Lower leg skin (tissue), 4 donors: Measurements from ENCODE around the gene DTNB. TPM values are rescaled to one million over a fixed set of nuclear protein-coding genes. Genes with fewer than 3 reads are reported as not detected.

Experiments
- DNase-seq, 2 donors: peaks; one replicate each; pipeline ENCODE4 v3.0.0-alpha.2; 2019; ENCODE audit warnings: low spot score in 2 of 2
- H3K4me3 ChIP-seq: fragments of 200-600 bp; sonication (generic); 2 replicates; pipeline ENCODE4 v1.5.1; 2017; ENCODE audit warnings: mild to moderate bottlenecking, low read depth; ENCODE audit not compliant: poor library complexity, severe bottlenecking
- CTCF ChIP-seq, 3 donors: fragments of 450-650 bp; IDR thresholded peaks; one replicate each; pipeline ENCODE4 v1.5.1; 2016; ENCODE audit warnings: antibody characterized with exemption in 3 of 3, mild to moderate bottlenecking in 3 of 3, moderate library complexity in 2 of 3
- POLR2A ChIP-seq, 2 donors: fragments of 450-650 bp; IDR thresholded peaks; one replicate each; pipeline ENCODE4 v1.6.1; 2016 to 2017; ENCODE audit warnings: antibody characterized with exemption in 2 of 2, mild to moderate bottlenecking in 1 of 2, moderate library complexity in 1 of 2
- WGBS, 2 donors: methylation state at CpG; one replicate each; pipeline ENCODE4 v1.1.5; 2018; 5-methylcytosine and 5-hydroxymethylcytosine counted together
- intact Hi-C: fragments of 100-400 bp; cut with DNase I; formaldehyde crosslinking; loops from one replicate; pipeline ENCODE4 v1.15.0; 2023; ENCODE audit warnings: low total_unique reads
- total RNA-seq, 4 donors: library from RNA; depleted of rRNA; stranded (reverse); fragments of >200 nt; gene quantifications; one replicate each; pipeline ENCODE4 v1.1.0, GENCODE V29; 2016

Gene DTNB
- total RNA-seq, 4 donors from 2014 or later = 8.8 to 15.2 (median 12.7) TPM

GRCh38 chr2:25339791-25340180 is 333.6 kb downstream of the DTNB start:
- no peak for DNase-seq
- WGBS, 2 donors = 42 to 43% methylated on average over 6 to 13 of the region's 18 CpGs
- no peak overlapping the region for H3K4me3 ChIP-seq
- intact Hi-C loops = no loop called here
- TF ChIP-seq POLR2A (IDR thresholded peaks at IDR 0.05) = no peak
- TF ChIP-seq CTCF (IDR thresholded peaks at IDR 0.05) = no peak

GRCh38 chr2:25339211-25339674 is 334.1 kb downstream of the DTNB start:
- WGBS, 2 donors = 58 to 79% methylated on average over 5 to 7 of the region's 8 CpGs
- TF ChIP-seq POLR2A (IDR thresholded peaks at IDR 0.05) = no peak
- no peak for TF ChIP-seq CTCF (IDR thresholded peaks at IDR 0.05)
- DNase-seq = no peak
- intact Hi-C loops = no loop called here
- H3K4me3 ChIP-seq = no peak overlapping the region

GRCh38 chr2:25338401-25338800 is 335.0 kb downstream of the DTNB start:
- DNase-seq = no peak
- TF ChIP-seq CTCF (IDR thresholded peaks at IDR 0.05) (no peak), POLR2A (IDR thresholded peaks at IDR 0.05) (no peak)
- 83 to 86% methylated on average over 13 of the region's 13 CpGs for WGBS, 2 donors
- intact Hi-C loops = no loop called here
- H3K4me3 ChIP-seq = no peak overlapping the region

GRCh38 chr2:25337891-25338290 is 335.5 kb downstream of the DTNB start:
- whole genome bisulfite sequencing, 2 donors = 71 to 75% methylated on average over 7 of the region's 7 CpGs
- H3K4me3 ChIP-seq = no peak overlapping the region
- intact Hi-C loops = no loop called here
- no peak for TF ChIP-seq CTCF (IDR thresholded peaks at IDR 0.05)
- no peak for DNase-seq

- H3K4me3 ChIP-seq = no peak overlapping the region
- intact Hi-C loops = no loop called here
- DNase-seq = no peak
- no peak for TF ChIP-seq CTCF (IDR thresholded peaks at IDR 0.05)
- no peak for TF ChIP-seq POLR2A (IDR thresholded peaks at IDR 0.05)
- whole genome bisulfite sequencing, 2 donors = 66 to 70% methylated on average over 10 of the region's 10 CpGs
Measured at GRCh38 chr2:25337276-25337675, 336.1 kb downstream of the DTNB start.

- 77 to 82% methylated on average over 10 of the region's 10 CpGs for WGBS, 2 donors
- intact Hi-C loops = no loop called here
- no peak for DNase-seq
- no peak for TF ChIP-seq POLR2A (IDR thresholded peaks at IDR 0.05)
- no peak for TF ChIP-seq CTCF (IDR thresholded peaks at IDR 0.05)
- no peak overlapping the region for H3K4me3 ChIP-seq
Measured at GRCh38 chr2:25336383-25336841, 337.0 kb downstream of the DTNB start.
